Measurements from ENCODE around the gene LRP5.

Gene LRP5

GRCh38 chr11:68297052-68297378 lies 15.4 kb upstream of the LRP5 start:
- Histone ChIP-seq H3K9ac (ENCODE audit: low read length) (no peak overlapping the region), H3K18ac (ENCODE audit: low read depth in 1 of 2, low read length in 2 of 2) (no peak overlapping the region), H2BK15ac (ENCODE audit: low read depth, poor library complexity, severe bottlenecking) (no peak overlapping the region), H3K4me2 (ENCODE audit: low read length, poor library complexity, severe bottlenecking) (no peak overlapping the region), H3K14ac (ENCODE audit: low read length in 2 of 2) (no peak overlapping the region), H2BK120ac (ENCODE audit: low read depth, low read length) (no peak overlapping the region), H3K4me1 (ENCODE audit: control insufficient read depth, insufficient read depth, low read depth, low read length) (peaks cover 6% of the 10 kb centered on the region), H4K8ac (ENCODE audit: low read length) (peak overlapping the region; percentile 29), H3K4ac (ENCODE audit: low read depth in 1 of 2, low read length in 2 of 2) (peak overlapping the region in 1 of 2 experiments; percentile 47), H4K91ac (ENCODE audit: low read length) (no peak overlapping the region), H3K23ac (ENCODE audit: low read length in 2 of 2) (no peak overlapping the region), H3K27ac (ENCODE audit: low read length, poor library complexity, severe bottlenecking) (no peak overlapping the region), H2BK5ac (ENCODE audit: low read depth, low read length, poor library complexity, severe bottlenecking) (no peak overlapping the region), H2AK5ac (ENCODE audit: low read length, severe bottlenecking) (no peak overlapping the region), H2AFZ (ENCODE audit: low read depth, low read length) (no peak overlapping the region), H3K4me3 (ENCODE audit: insufficient read depth in 1 of 2, low read depth in 1 of 2, low read length in 2 of 2) (no peak overlapping the region), H3K9me3 (ENCODE audit: control insufficient read depth, low read length) (no peaks in the 10 kb centered on the region), H3K36me3 (ENCODE audit: control insufficient read depth in 1 of 2, insufficient read depth in 2 of 2, low read depth in 1 of 2, low read length in 2 of 2) (no peaks in the 10 kb centered on the region), H3K27me3 (ENCODE audit: control insufficient read depth in 1 of 2, insufficient read depth in 1 of 2, low read length in 2 of 2) (peaks cover 0 to 5% of the 10 kb centered on the region in 2 experiments), H2BK12ac (ENCODE audit: low read length in 2 of 2) (no peak overlapping the region), H3K79me1 (replicated peaks; ENCODE audit: low read length, poor library complexity, severe bottlenecking) (no peaks in the 10 kb centered on the region)
- WGBS, result 90% methylated on average over 6 of the region's 6 CpGs
- DNase-seq, result no peak

- Histone ChIP-seq H2BK12ac (ENCODE audit: low read length in 2 of 2) (peak overlapping the region in 1 of 2 experiments; percentile 61), H3K4ac (ENCODE audit: low read depth in 1 of 2, low read length in 2 of 2) (no peak overlapping the region), H2BK15ac (ENCODE audit: low read depth, poor library complexity, severe bottlenecking) (peak overlapping the region; percentile 26), H3K9me3 (ENCODE audit: control insufficient read depth, low read length) (no peaks in the 10 kb centered on the region), H3K79me1 (replicated peaks; ENCODE audit: low read length, poor library complexity, severe bottlenecking) (no peaks in the 10 kb centered on the region), H3K9ac (ENCODE audit: low read length) (peak overlapping the region; percentile 59), H3K36me3 (ENCODE audit: control insufficient read depth in 1 of 2, insufficient read depth in 2 of 2, low read depth in 1 of 2, low read length in 2 of 2) (no peaks in the 10 kb centered on the region), H4K8ac (ENCODE audit: low read length) (no peak overlapping the region), H3K4me3 (ENCODE audit: insufficient read depth in 1 of 2, low read depth in 1 of 2, low read length in 2 of 2) (peak overlapping the region in 1 of 2 experiments; percentile 59), H4K91ac (ENCODE audit: low read length) (no peak overlapping the region), H2BK120ac (ENCODE audit: low read depth, low read length) (no peak overlapping the region), H2AK5ac (ENCODE audit: low read length, severe bottlenecking) (no peak overlapping the region), H3K18ac (ENCODE audit: low read depth in 1 of 2, low read length in 2 of 2) (peak overlapping the region in 1 of 2 experiments; percentile 43), H3K23ac (ENCODE audit: low read length in 2 of 2) (peak overlapping the region in 1 of 2 experiments; percentile 70), H3K27me3 (ENCODE audit: control insufficient read depth in 1 of 2, insufficient read depth in 1 of 2, low read length in 2 of 2) (peaks cover 0 to 5% of the 10 kb centered on the region in 2 experiments), H2AFZ (ENCODE audit: low read depth, low read length) (no peak overlapping the region), H3K27ac (ENCODE audit: low read length, poor library complexity, severe bottlenecking) (no peak overlapping the region), H3K4me2 (ENCODE audit: low read length, poor library complexity, severe bottlenecking) (no peak overlapping the region), H3K4me1 (ENCODE audit: control insufficient read depth, insufficient read depth, low read depth, low read length) (peaks cover 8% of the 10 kb centered on the region), H2BK5ac (ENCODE audit: low read depth, low read length, poor library complexity, severe bottlenecking) (no peak overlapping the region), H3K14ac (ENCODE audit: low read length in 2 of 2) (no peak overlapping the region)
- DNase-seq, result no peak
- WGBS, result 64% methylated on average over 8 of the region's 10 CpGs
These were observed 14.9 kb upstream of the LRP5 start for GRCh38 chr11:68297494-68297811.

- Histone ChIP-seq H3K9me3 (ENCODE audit: control insufficient read depth, low read length) (no peaks in the 10 kb centered on the region), H4K8ac (ENCODE audit: low read length) (no peak overlapping the region), H2AFZ (ENCODE audit: low read depth, low read length) (no peak overlapping the region), H3K4me3 (ENCODE audit: insufficient read depth in 1 of 2, low read depth in 1 of 2, low read length in 2 of 2) (peak overlapping the region in 1 of 2 experiments; percentile 59), H3K23ac (ENCODE audit: low read length in 2 of 2) (peak overlapping the region in 1 of 2 experiments; percentile 70), H3K79me1 (replicated peaks; ENCODE audit: low read length, poor library complexity, severe bottlenecking) (no peaks in the 10 kb centered on the region), H2BK12ac (ENCODE audit: low read length in 2 of 2) (peak overlapping the region in 1 of 2 experiments; percentile 61), H3K4me2 (ENCODE audit: low read length, poor library complexity, severe bottlenecking) (no peak overlapping the region), H2BK5ac (ENCODE audit: low read depth, low read length, poor library complexity, severe bottlenecking) (no peak overlapping the region), H3K9ac (ENCODE audit: low read length) (peak overlapping the region; percentile 59), H3K14ac (ENCODE audit: low read length in 2 of 2) (no peak overlapping the region), H2AK5ac (ENCODE audit: low read length, severe bottlenecking) (no peak overlapping the region), H3K4me1 (ENCODE audit: control insufficient read depth, insufficient read depth, low read depth, low read length) (peaks cover 12% of the 10 kb centered on the region), H2BK120ac (ENCODE audit: low read depth, low read length) (no peak overlapping the region), H2BK15ac (ENCODE audit: low read depth, poor library complexity, severe bottlenecking) (no peak overlapping the region), H4K91ac (ENCODE audit: low read length) (no peak overlapping the region), H3K27ac (ENCODE audit: low read length, poor library complexity, severe bottlenecking) (no peak overlapping the region), H3K27me3 (ENCODE audit: control insufficient read depth in 1 of 2, insufficient read depth in 1 of 2, low read length in 2 of 2) (peaks cover 0 to 5% of the 10 kb centered on the region in 2 experiments), H3K18ac (ENCODE audit: low read depth in 1 of 2, low read length in 2 of 2) (no peak overlapping the region), H3K4ac (ENCODE audit: low read depth in 1 of 2, low read length in 2 of 2) (no peak overlapping the region), H3K36me3 (ENCODE audit: control insufficient read depth in 1 of 2, insufficient read depth in 2 of 2, low read depth in 1 of 2, low read length in 2 of 2) (no peaks in the 10 kb centered on the region)
- peak; percentile 73 for DNase-seq
- 39% methylated on average over 38 of the region's 40 CpGs for WGBS
These were observed 14.4 kb upstream of the LRP5 start for GRCh38 chr11:68297812-68298658.

- no peak for DNase-seq
- Histone ChIP-seq H2AK5ac (ENCODE audit: low read length, severe bottlenecking) (no peak overlapping the region), H4K91ac (ENCODE audit: low read length) (no peak overlapping the region), H3K27me3 (ENCODE audit: control insufficient read depth in 1 of 2, insufficient read depth in 1 of 2, low read length in 2 of 2) (peaks cover 0 to 5% of the 10 kb centered on the region in 2 experiments), H3K4ac (ENCODE audit: low read depth in 1 of 2, low read length in 2 of 2) (no peak overlapping the region), H2BK5ac (ENCODE audit: low read depth, low read length, poor library complexity, severe bottlenecking) (no peak overlapping the region), H3K9me3 (ENCODE audit: control insufficient read depth, low read length) (no peaks in the 10 kb centered on the region), H2BK120ac (ENCODE audit: low read depth, low read length) (no peak overlapping the region), H2AFZ (ENCODE audit: low read depth, low read length) (no peak overlapping the region), H3K27ac (ENCODE audit: low read length, poor library complexity, severe bottlenecking) (no peak overlapping the region), H3K23ac (ENCODE audit: low read length in 2 of 2) (no peak overlapping the region), H3K4me3 (ENCODE audit: insufficient read depth in 1 of 2, low read depth in 1 of 2, low read length in 2 of 2) (no peak overlapping the region), H3K18ac (ENCODE audit: low read depth in 1 of 2, low read length in 2 of 2) (no peak overlapping the region), H3K4me2 (ENCODE audit: low read length, poor library complexity, severe bottlenecking) (no peak overlapping the region), H2BK12ac (ENCODE audit: low read length in 2 of 2) (no peak overlapping the region), H4K8ac (ENCODE audit: low read length) (no peak overlapping the region), H3K9ac (ENCODE audit: low read length) (no peak overlapping the region), H2BK15ac (ENCODE audit: low read depth, poor library complexity, severe bottlenecking) (no peak overlapping the region), H3K14ac (ENCODE audit: low read length in 2 of 2) (no peak overlapping the region), H3K79me1 (replicated peaks; ENCODE audit: low read length, poor library complexity, severe bottlenecking) (no peaks in the 10 kb centered on the region), H3K36me3 (ENCODE audit: control insufficient read depth in 1 of 2, insufficient read depth in 2 of 2, low read depth in 1 of 2, low read length in 2 of 2) (no peaks in the 10 kb centered on the region), H3K4me1 (ENCODE audit: control insufficient read depth, insufficient read depth, low read depth, low read length) (peaks cover 12% of the 10 kb centered on the region)
- 87% methylated on average over 15 of the region's 15 CpGs for WGBS
These were observed 13.5 kb upstream of the LRP5 start for GRCh38 chr11:68298659-68299516.
